ENCODE measurements around the gene TCIRG1. TPM values are rescaled to one million over a fixed set of nuclear protein-coding genes. Genes with fewer than 3 reads are reported as not detected.

Gene TCIRG1
- total and polyA plus RNA-seq, 2 of the 13 experiments (the other 11 are each of a cell fraction or from before 2014, with no cell fraction given) = 48.0 to 69.6 TPM

DNA sequence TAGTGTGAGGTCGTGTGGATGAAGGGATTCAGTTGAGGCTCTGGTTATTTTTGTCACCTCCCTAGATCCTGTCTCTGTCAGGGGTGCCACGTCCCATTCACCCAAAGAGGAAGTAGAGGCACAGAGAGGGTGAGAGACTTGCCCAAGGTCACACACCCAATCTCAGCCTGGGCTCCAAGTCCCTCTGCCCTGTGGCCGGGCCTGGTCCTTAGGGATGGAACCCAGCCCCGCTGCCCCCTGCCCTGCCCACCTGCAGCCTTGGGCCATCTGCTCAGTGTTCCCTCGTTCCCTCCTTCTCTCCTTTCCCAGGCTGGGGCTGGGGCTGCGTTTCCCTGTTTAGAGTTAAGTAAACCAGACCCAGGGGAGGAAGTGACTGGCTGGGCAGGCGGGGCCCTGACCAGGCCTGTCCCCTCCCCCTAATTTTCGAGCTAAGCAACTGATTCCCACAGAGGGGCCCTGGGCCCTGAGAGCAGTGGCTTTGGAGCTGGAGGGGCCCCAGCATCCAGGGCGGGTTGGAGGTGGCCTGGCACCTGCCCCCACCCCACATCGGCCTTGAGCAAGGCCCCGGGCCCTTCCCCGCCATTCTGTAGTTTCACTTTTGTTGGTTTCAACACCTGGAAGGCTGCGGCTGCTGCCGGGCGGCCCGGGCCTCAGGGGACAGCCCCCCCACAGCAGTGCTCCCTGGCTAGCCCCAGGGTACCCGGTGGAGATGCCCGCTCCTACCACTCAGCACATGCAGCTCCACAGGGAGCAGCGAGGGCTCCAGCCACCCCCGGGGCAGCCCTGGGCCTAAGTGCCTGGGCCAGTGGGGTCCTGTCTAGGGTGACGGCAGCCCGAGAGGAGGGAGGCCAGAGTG, 1.5 kb downstream of the TCIRG1 start (continued):
- TF ChIP-seq KMT2B (CRISPR knock-in tag; IDR thresholded peaks at IDR 0.05) = no peak
- TF ChIP-seq ZNF607 (CRISPR knock-in tag; IDR thresholded peaks at IDR 0.05; ENCODE audit: borderline replicate concordance) = no peak
- TF ChIP-seq, protein P1, sequence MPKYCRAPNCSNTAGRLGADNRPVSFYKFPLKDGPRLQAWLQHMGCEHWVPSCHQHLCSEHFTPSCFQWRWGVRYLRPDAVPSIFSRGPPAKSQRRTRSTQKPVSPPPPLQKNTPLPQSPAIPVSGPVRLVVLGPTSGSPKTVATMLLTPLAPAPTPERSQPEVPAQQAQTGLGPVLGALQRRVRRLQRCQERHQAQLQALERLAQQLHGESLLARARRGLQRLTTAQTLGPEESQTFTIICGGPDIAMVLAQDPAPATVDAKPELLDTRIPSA (CRISPR knock-in tag; IDR thresholded peaks at IDR 0.05; ENCODE audit: borderline replicate concordance) = no peak
- TF ChIP-seq, protein P2, sequence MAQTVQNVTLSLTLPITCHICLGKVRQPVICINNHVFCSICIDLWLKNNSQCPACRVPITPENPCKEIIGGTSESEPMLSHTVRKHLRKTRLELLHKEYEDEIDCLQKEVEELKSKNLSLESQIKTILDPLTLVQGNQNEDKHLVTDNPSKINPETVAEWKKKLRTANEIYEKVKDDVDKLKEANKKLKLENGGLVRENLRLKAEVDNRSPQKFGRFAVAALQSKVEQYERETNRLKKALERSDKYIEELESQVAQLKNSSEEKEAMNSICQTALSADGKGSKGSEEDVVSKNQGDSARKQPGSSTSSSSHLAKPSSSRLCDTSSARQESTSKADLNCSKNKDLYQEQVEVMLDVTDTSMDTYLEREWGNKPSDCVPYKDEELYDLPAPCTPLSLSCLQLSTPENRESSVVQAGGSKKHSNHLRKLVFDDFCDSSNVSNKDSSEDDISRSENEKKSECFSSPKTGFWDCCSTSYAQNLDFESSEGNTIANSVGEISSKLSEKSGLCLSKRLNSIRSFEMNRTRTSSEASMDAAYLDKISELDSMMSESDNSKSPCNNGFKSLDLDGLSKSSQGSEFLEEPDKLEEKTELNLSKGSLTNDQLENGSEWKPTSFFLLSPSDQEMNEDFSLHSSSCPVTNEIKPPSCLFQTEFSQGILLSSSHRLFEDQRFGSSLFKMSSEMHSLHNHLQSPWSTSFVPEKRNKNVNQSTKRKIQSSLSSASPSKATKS (CRISPR knock-in tag; IDR thresholded peaks at IDR 0.05) = no peak
- TF ChIP-seq NR1H2 (CRISPR knock-in tag; IDR thresholded peaks at IDR 0.05; ENCODE audit: borderline replicate concordance, low read depth) = no peak
- TF ChIP-seq GABPB1 (CRISPR knock-in tag; IDR thresholded peaks at IDR 0.05) = peak; percentile 63
- TF ChIP-seq ZBTB42 (CRISPR knock-in tag; IDR thresholded peaks at IDR 0.05) = 0 out of 2 replicates have a peak, but pooled peaks have one; percentile 21
- TF ChIP-seq NFKBIZ (CRISPR knock-in tag; IDR thresholded peaks at IDR 0.05) = no peak
- TF ChIP-seq, protein P3, sequence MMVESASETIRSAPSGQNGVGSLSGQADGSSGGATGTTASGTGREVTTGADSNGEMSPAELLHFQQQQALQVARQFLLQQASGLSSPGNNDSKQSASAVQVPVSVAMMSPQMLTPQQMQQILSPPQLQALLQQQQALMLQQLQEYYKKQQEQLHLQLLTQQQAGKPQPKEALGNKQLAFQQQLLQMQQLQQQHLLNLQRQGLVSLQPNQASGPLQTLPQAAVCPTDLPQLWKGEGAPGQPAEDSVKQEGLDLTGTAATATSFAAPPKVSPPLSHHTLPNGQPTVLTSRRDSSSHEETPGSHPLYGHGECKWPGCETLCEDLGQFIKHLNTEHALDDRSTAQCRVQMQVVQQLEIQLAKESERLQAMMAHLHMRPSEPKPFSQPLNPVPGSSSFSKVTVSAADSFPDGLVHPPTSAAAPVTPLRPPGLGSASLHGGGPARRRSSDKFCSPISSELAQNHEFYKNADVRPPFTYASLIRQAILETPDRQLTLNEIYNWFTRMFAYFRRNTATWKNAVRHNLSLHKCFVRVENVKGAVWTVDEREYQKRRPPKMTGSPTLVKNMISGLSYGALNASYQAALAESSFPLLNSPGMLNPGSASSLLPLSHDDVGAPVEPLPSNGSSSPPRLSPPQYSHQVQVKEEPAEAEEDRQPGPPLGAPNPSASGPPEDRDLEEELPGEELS (CRISPR knock-in tag; IDR thresholded peaks at IDR 0.05) = no peak
- TF ChIP-seq, protein P4, sequence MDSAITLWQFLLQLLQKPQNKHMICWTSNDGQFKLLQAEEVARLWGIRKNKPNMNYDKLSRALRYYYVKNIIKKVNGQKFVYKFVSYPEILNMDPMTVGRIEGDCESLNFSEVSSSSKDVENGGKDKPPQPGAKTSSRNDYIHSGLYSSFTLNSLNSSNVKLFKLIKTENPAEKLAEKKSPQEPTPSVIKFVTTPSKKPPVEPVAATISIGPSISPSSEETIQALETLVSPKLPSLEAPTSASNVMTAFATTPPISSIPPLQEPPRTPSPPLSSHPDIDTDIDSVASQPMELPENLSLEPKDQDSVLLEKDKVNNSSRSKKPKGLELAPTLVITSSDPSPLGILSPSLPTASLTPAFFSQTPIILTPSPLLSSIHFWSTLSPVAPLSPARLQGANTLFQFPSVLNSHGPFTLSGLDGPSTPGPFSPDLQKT (CRISPR knock-in tag; IDR thresholded peaks at IDR 0.05; ENCODE audit: borderline replicate concordance) = no peak
- peak; percentile 46; the same call in 1 of the 2 replicates for TF ChIP-seq GFI1 (CRISPR knock-in tag; IDR thresholded peaks at IDR 0.05; ENCODE audit: borderline replicate concordance)
- TF ChIP-seq, protein P5, sequence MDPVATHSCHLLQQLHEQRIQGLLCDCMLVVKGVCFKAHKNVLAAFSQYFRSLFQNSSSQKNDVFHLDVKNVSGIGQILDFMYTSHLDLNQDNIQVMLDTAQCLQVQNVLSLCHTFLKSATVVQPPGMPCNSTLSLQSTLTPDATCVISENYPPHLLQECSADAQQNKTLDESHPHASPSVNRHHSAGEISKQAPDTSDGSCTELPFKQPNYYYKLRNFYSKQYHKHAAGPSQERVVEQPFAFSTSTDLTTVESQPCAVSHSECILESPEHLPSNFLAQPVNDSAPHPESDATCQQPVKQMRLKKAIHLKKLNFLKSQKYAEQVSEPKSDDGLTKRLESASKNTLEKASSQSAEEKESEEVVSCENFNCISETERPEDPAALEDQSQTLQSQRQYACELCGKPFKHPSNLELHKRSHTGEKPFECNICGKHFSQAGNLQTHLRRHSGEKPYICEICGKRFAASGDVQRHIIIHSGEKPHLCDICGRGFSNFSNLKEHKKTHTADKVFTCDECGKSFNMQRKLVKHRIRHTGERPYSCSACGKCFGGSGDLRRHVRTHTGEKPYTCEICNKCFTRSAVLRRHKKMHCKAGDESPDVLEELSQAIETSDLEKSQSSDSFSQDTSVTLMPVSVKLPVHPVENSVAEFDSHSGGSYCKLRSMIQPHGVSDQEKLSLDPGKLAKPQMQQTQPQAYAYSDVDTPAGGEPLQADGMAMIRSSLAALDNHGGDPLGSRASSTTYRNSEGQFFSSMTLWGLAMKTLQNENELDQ (CRISPR knock-in tag; IDR thresholded peaks at IDR 0.05; ENCODE audit: borderline replicate concordance) = no peak
- no peak for TF ChIP-seq KLF13 (CRISPR knock-in tag; IDR thresholded peaks at IDR 0.05)
- TF ChIP-seq PHF21A (CRISPR knock-in tag; IDR thresholded peaks at IDR 0.05) = peak; percentile 68; the same call in 1 of the 2 replicates
- peak; percentile 45; the same call in 1 of the 2 replicates for TF ChIP-seq NRL (CRISPR knock-in tag; IDR thresholded peaks at IDR 0.05; ENCODE audit: borderline replicate concordance)
- TF ChIP-seq, protein P6, sequence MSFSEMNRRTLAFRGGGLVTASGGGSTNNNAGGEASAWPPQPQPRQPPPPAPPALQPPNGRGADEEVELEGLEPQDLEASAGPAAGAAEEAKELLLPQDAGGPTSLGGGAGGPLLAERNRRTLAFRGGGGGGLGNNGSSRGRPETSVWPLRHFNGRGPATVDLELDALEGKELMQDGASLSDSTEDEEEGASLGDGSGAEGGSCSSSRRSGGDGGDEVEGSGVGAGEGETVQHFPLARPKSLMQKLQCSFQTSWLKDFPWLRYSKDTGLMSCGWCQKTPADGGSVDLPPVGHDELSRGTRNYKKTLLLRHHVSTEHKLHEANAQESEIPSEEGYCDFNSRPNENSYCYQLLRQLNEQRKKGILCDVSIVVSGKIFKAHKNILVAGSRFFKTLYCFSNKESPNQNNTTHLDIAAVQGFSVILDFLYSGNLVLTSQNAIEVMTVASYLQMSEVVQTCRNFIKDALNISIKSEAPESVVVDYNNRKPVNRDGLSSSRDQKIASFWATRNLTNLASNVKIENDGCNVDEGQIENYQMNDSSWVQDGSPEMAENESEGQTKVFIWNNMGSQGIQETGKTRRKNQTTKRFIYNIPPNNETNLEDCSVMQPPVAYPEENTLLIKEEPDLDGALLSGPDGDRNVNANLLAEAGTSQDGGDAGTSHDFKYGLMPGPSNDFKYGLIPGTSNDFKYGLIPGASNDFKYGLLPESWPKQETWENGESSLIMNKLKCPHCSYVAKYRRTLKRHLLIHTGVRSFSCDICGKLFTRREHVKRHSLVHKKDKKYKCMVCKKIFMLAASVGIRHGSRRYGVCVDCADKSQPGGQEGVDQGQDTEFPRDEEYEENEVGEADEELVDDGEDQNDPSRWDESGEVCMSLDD (CRISPR knock-in tag; IDR thresholded peaks at IDR 0.05; ENCODE audit: borderline replicate concordance) = no peak

Data from HepG2 (cell line).